ENCODE data around the gene LDLRAD4. TPM values are rescaled to one million over a fixed set of nuclear protein-coding genes. Genes with fewer than 3 reads are reported as not detected.

LDLRAD4 gene
- polyA plus RNA-seq, 1 experiment: not detected

- TF ChIP-seq CTCF (IDR thresholded peaks at IDR 0.05; ENCODE audit: low read depth, low read length): no peak
- no peak overlapping the region for H3K27ac ChIP-seq (ENCODE audit: low read depth, low read length)
- POLR2A ChIA-PET: no interaction called here
- DNase-seq (ENCODE audit: low read depth, low spot score): no peak
- no peak overlapping the region for H3K4me3 ChIP-seq (ENCODE audit: low read depth, low read length)
- H3K9me3 ChIP-seq (ENCODE audit: control insufficient read depth, insufficient read depth, low read length): peaks cover 2% of the 10 kb centered on the region; the same call in 1 of the 2 replicates
- peaks cover 6% of the 10 kb centered on the region for H3K27me3 ChIP-seq (ENCODE audit: control insufficient read depth, insufficient read depth, low read length)
- CTCF ChIA-PET: no interaction called here
Observed at GRCh38 chr18:13545514-13545913, 327.0 kb downstream of the LDLRAD4 start.

- DNase-seq (ENCODE audit: low read depth, low spot score): no peak
- ChIA-PET CTCF (interaction anchor here (0.6 kb wide), 1 partner anchor 8 kb away, joined by 6 read pairs; no protein-coding TSS in a partner anchor), POLR2A (no interaction called here)
- Histone ChIP-seq H3K4me3 (ENCODE audit: low read depth, low read length) (no peak overlapping the region), H3K9me3 (ENCODE audit: control insufficient read depth, insufficient read depth, low read length) (peaks cover 2% of the 10 kb centered on the region; the same call in 1 of the 2 replicates), H3K27me3 (ENCODE audit: control insufficient read depth, insufficient read depth, low read length) (peaks cover 6% of the 10 kb centered on the region), H3K27ac (ENCODE audit: low read depth, low read length) (no peak overlapping the region)
- no peak for TF ChIP-seq CTCF (IDR thresholded peaks at IDR 0.05; ENCODE audit: low read depth, low read length)
Observed at GRCh38 chr18:13545955-13546354, 327.4 kb downstream of the LDLRAD4 start.

GRCh38 chr18:13546638-13547037 lies 328.1 kb downstream of the LDLRAD4 start:
- no peak overlapping the region for H3K4me3 ChIP-seq (ENCODE audit: low read depth, low read length)
- no peak for DNase-seq (ENCODE audit: low read depth, low spot score)
- peaks cover 8% of the 10 kb centered on the region for H3K27me3 ChIP-seq (ENCODE audit: control insufficient read depth, insufficient read depth, low read length)
- CTCF ChIA-PET: interaction anchor here (0.6 kb wide), 1 partner anchor 7 kb away, joined by 6 read pairs; no protein-coding TSS in a partner anchor
- TF ChIP-seq CTCF (IDR thresholded peaks at IDR 0.05; ENCODE audit: low read depth, low read length): no peak
- H3K27ac ChIP-seq (ENCODE audit: low read depth, low read length): no peak overlapping the region
- POLR2A ChIA-PET: no interaction called here
- H3K9me3 ChIP-seq (ENCODE audit: control insufficient read depth, insufficient read depth, low read length): peaks cover 2% of the 10 kb centered on the region; the same call in 1 of the 2 replicates

- ChIA-PET POLR2A (no interaction called here), CTCF (no interaction called here)
- H3K27ac ChIP-seq (ENCODE audit: low read depth, low read length): no peak overlapping the region
- peaks cover 2% of the 10 kb centered on the region; the same call in 1 of the 2 replicates for H3K9me3 ChIP-seq (ENCODE audit: control insufficient read depth, insufficient read depth, low read length)
- no peak overlapping the region for H3K4me3 ChIP-seq (ENCODE audit: low read depth, low read length)
- TF ChIP-seq CTCF (IDR thresholded peaks at IDR 0.05; ENCODE audit: low read depth, low read length): no peak
- DNase-seq (ENCODE audit: low read depth, low spot score): no peak
- H3K27me3 ChIP-seq (ENCODE audit: control insufficient read depth, insufficient read depth, low read length): peaks cover 8% of the 10 kb centered on the region
Observed at GRCh38 chr18:13547347-13547746, 328.8 kb downstream of the LDLRAD4 start.

- ChIA-PET CTCF (no interaction called here), POLR2A (no interaction called here)
Observed at GRCh38 chr18:13548106-13548819, 329.7 kb downstream of the LDLRAD4 start.

More at GRCh38 chr18:13548106-13548819, 329.7 kb downstream of the LDLRAD4 start:
- no peak overlapping the region for H3K4me3 ChIP-seq (ENCODE audit: low read depth, low read length)
- no peak for DNase-seq (ENCODE audit: low read depth, low spot score)
- H3K27me3 ChIP-seq (ENCODE audit: control insufficient read depth, insufficient read depth, low read length): peaks cover 8% of the 10 kb centered on the region
- H3K9me3 ChIP-seq (ENCODE audit: control insufficient read depth, insufficient read depth, low read length): peaks cover 2% of the 10 kb centered on the region; the same call in 1 of the 2 replicates
- no peak for TF ChIP-seq CTCF (IDR thresholded peaks at IDR 0.05; ENCODE audit: low read depth, low read length)
- no peak overlapping the region for H3K27ac ChIP-seq (ENCODE audit: low read depth, low read length)
